ENCODE data around the gene ZMYND10.
A peak's percentile ranks its signal among the peaks of the same experiment; 100 is the strongest.

Gene ZMYND10

GRCh38 chr3:50393061-50393460, 47.5 kb upstream of the ZMYND10 start:
- no peak for TF ChIP-seq PPARA (CRISPR knock-in tag; IDR thresholded peaks at IDR 0.05; ENCODE audit: borderline replicate concordance)
- TF ChIP-seq ZFP30 (CRISPR knock-in tag; IDR thresholded peaks at IDR 0.05), result no peak
- no peak for TF ChIP-seq ZFP3 (CRISPR knock-in tag; IDR thresholded peaks at IDR 0.05)
- no peak for TF ChIP-seq TCF4 (CRISPR knock-in tag; IDR thresholded peaks at IDR 0.05; ENCODE audit: borderline replicate concordance)
- no peak for TF ChIP-seq GLIS3 (CRISPR knock-in tag; IDR thresholded peaks at IDR 0.05)
- no peak for TF ChIP-seq ISL1 (CRISPR knock-in tag; IDR thresholded peaks at IDR 0.05)
- TF ChIP-seq ZNF565 (CRISPR knock-in tag; conservative IDR thresholded peaks at IDR 0.05; ENCODE audit: low read depth), result no peak
- no peak for TF ChIP-seq ZNF70 (CRISPR knock-in tag; IDR thresholded peaks at IDR 0.05)
- no peak for TF ChIP-seq ZC3H10 (CRISPR knock-in tag; IDR thresholded peaks at IDR 0.05)
- no peak for TF ChIP-seq CREB5 (CRISPR knock-in tag; IDR thresholded peaks at IDR 0.05; ENCODE audit: low read depth)
- no peak for TF ChIP-seq RARB (CRISPR knock-in tag; IDR thresholded peaks at IDR 0.05)
- no peak for TF ChIP-seq ARNTL (CRISPR knock-in tag; IDR thresholded peaks at IDR 0.05; ENCODE audit: borderline replicate concordance, low read depth)
- TF ChIP-seq SNAI2 (CRISPR knock-in tag; IDR thresholded peaks at IDR 0.05), result no peak
- no peak for TF ChIP-seq ZNF8 (CRISPR knock-in tag; IDR thresholded peaks at IDR 0.05)
- no peak for TF ChIP-seq TSHZ2 (CRISPR knock-in tag; IDR thresholded peaks at IDR 0.05)
- TF ChIP-seq OSR1 (CRISPR knock-in tag; IDR thresholded peaks at IDR 0.05), result no peak
- TF ChIP-seq ESRRG (CRISPR knock-in tag; IDR thresholded peaks at IDR 0.05), result no peak
- ATAC-seq, result no peak

GRCh38 chr3:50392101-50392715, 46.7 kb upstream of the ZMYND10 start:
- no peak for ATAC-seq
- no peak for TF ChIP-seq TSHZ2 (CRISPR knock-in tag; IDR thresholded peaks at IDR 0.05)
- no peak for TF ChIP-seq ZFP30 (CRISPR knock-in tag; IDR thresholded peaks at IDR 0.05)
- TF ChIP-seq ISL1 (CRISPR knock-in tag; IDR thresholded peaks at IDR 0.05), result no peak
- TF ChIP-seq CSRNP3 (CRISPR knock-in tag; IDR thresholded peaks at IDR 0.05), result no peak

- peak; percentile 54 for ATAC-seq
- no peak for TF ChIP-seq CSRNP3 (CRISPR knock-in tag; IDR thresholded peaks at IDR 0.05)
- TF ChIP-seq PPARA (CRISPR knock-in tag; IDR thresholded peaks at IDR 0.05; ENCODE audit: borderline replicate concordance), result no peak
- no peak for TF ChIP-seq GLIS3 (CRISPR knock-in tag; IDR thresholded peaks at IDR 0.05)
- TF ChIP-seq TCF4 (CRISPR knock-in tag; IDR thresholded peaks at IDR 0.05; ENCODE audit: borderline replicate concordance), result peak; percentile 61; the same call in 1 of the 2 replicates
- TF ChIP-seq OSR1 (CRISPR knock-in tag; IDR thresholded peaks at IDR 0.05), result no peak
- no peak for TF ChIP-seq CSDC2 (CRISPR knock-in tag; IDR thresholded peaks at IDR 0.05)
- TF ChIP-seq ZC3H10 (CRISPR knock-in tag; IDR thresholded peaks at IDR 0.05), result no peak
- TF ChIP-seq TSHZ2 (CRISPR knock-in tag; IDR thresholded peaks at IDR 0.05), result peak; percentile 90
- no peak for TF ChIP-seq RARB (CRISPR knock-in tag; IDR thresholded peaks at IDR 0.05)
- no peak for TF ChIP-seq ZNF565 (CRISPR knock-in tag; conservative IDR thresholded peaks at IDR 0.05; ENCODE audit: low read depth)
- TF ChIP-seq SNAI2 (CRISPR knock-in tag; IDR thresholded peaks at IDR 0.05), result no peak
- TF ChIP-seq PATZ1 (CRISPR knock-in tag; IDR thresholded peaks at IDR 0.05; ENCODE audit: borderline replicate concordance), result no peak
- TF ChIP-seq ZFP30 (CRISPR knock-in tag; IDR thresholded peaks at IDR 0.05), result no peak
- 0 out of 2 replicates have a peak, but pooled peaks have one; percentile 11 for TF ChIP-seq ZNF8 (CRISPR knock-in tag; IDR thresholded peaks at IDR 0.05)
Observed at GRCh38 chr3:50390508-50391224, 45.1 kb upstream of the ZMYND10 start.
